ENCODE results near the gene SGK1. TPM values are rescaled to one million over a fixed set of nuclear protein-coding genes. Genes with fewer than 3 reads are reported as not detected.
A peak's percentile ranks its signal among the peaks of the same experiment; 100 is the strongest.
"Not testable (repeated sequence)": the region's sequence is repeated elsewhere in the genome, so short reads cannot be mapped to it uniquely, and the experiment has no call there.

Gene SGK1
- total and polyA plus RNA-seq, 12 donors = 86.0 to 685 (median 192) TPM

GRCh38 chr6:134238960-134239795 is 78.7 kb downstream of the SGK1 start:
- H3K9me3 ChIP-seq (replicated peaks in 1 of 3) = no peaks in the 10 kb centered on the region
- intact Hi-C loops (cut with DNase I) = loop anchor here in 1 of 2 donors (10.0 kb wide), 1 partner anchor 54 kb away; no protein-coding TSS in a partner anchor
- 59 to 70% (median 61%) methylated on average over 6 of the region's 6 CpGs for WGBS, 4 donors
- no peaks in the 10 kb centered on the region for H3K4me1 ChIP-seq (replicated peaks in 1 of 2)
- no peak overlapping the region for H3K4me3 ChIP-seq
- no peaks in the 10 kb centered on the region for H3K36me3 ChIP-seq (replicated peaks in 1 of 2)
- TF ChIP-seq POLR2A (IDR thresholded peaks at IDR 0.05) (no peak), CTCF (IDR thresholded peaks at IDR 0.05) (no peak)
- H3K27ac ChIP-seq = no peak overlapping the region
- H3K27me3 ChIP-seq = no peaks in the 10 kb centered on the region
- DNase-seq = no peak

- no peaks in the 10 kb centered on the region for H3K4me1 ChIP-seq (replicated peaks in 1 of 2)
- H3K36me3 ChIP-seq (replicated peaks in 1 of 2) = no peaks in the 10 kb centered on the region
- WGBS, 4 donors = 82 to 90% (median 87%) methylated on average over 2 of the region's 2 CpGs
- H3K27ac ChIP-seq = no peak overlapping the region
- intact Hi-C loops (cut with DNase I) = loop anchor here in 1 of 2 donors (10.0 kb wide), 1 partner anchor 53 kb away; no protein-coding TSS in a partner anchor
- no peak overlapping the region for H3K4me3 ChIP-seq
- TF ChIP-seq CTCF (IDR thresholded peaks at IDR 0.05) (no peak), POLR2A (IDR thresholded peaks at IDR 0.05) (no peak)
- H3K9me3 ChIP-seq (replicated peaks in 1 of 3) = no peaks in the 10 kb centered on the region
- DNase-seq = no peak
- no peaks in the 10 kb centered on the region for H3K27me3 ChIP-seq
These were observed 79.9 kb downstream of the SGK1 start for GRCh38 chr6:134238006-134238405.

- WGBS, 4 donors = 76 to 90% (median 86%) methylated on average over 7 of the region's 7 CpGs
- intact Hi-C loops (cut with DNase I) = loop anchor here in 1 of 2 donors (10.0 kb wide), 1 partner anchor 51 kb away; no protein-coding TSS in a partner anchor
- H3K4me1 ChIP-seq (replicated peaks in 1 of 2) = no peaks in the 10 kb centered on the region
These were observed 81.8 kb downstream of the SGK1 start for GRCh38 chr6:134235937-134236751.

GRCh38 chr6:134235334-134235733 is 82.6 kb downstream of the SGK1 start:
- H3K4me1 ChIP-seq (replicated peaks in 1 of 2); H3K9me3 ChIP-seq (replicated peaks in 1 of 3); H3K36me3 ChIP-seq (replicated peaks in 1 of 2); H3K4me3 ChIP-seq; DNase-seq; H3K27me3 ChIP-seq: not testable (repeated sequence)
- peak overlapping the region in 1 of 5 donors; percentile 15 for H3K27ac ChIP-seq
- intact Hi-C loops (cut with DNase I) = loop anchor here in 1 of 2 donors (10.0 kb wide), 1 partner anchor 51 kb away; no protein-coding TSS in a partner anchor
- WGBS, 4 donors = 89 to 95% (median 94%) methylated on average over 4 of the region's 4 CpGs

More at GRCh38 chr6:134235937-134236751, 81.8 kb downstream of the SGK1 start:
- H3K27ac ChIP-seq = peak overlapping the region in 2 of 5 donors; percentile 15 to 60
- H3K4me3 ChIP-seq = no peak overlapping the region
- no peak for TF ChIP-seq CTCF (IDR thresholded peaks at IDR 0.05)
- no peak for TF ChIP-seq POLR2A (IDR thresholded peaks at IDR 0.05)
- no peak for DNase-seq
- no peaks in the 10 kb centered on the region for H3K27me3 ChIP-seq
- H3K36me3 ChIP-seq (replicated peaks in 1 of 2) = no peaks in the 10 kb centered on the region
- no peaks in the 10 kb centered on the region for H3K9me3 ChIP-seq (replicated peaks in 1 of 3)
